Heart left ventricle (tissue), 13 donors: Measurements from ENCODE around the gene ABLIM2.

Experiments used
- CTCF ChIP-seq, 12 donors: fragments of 200-600 bp; sonication (generic) in 4 of 12; IDR thresholded peaks; one replicate each; pipeline versions ENCODE4 v1.5.0 to v1.8.0; 2018 to 2022; ENCODE audit warnings: antibody characterized with exemption in 12 of 12, mild to moderate bottlenecking in 5 of 12
- POLR2A ChIP-seq, 2 donors: fragments of 450-650 bp; IDR thresholded peaks; one replicate each; pipeline ENCODE4 v1.6.1; 2017; ENCODE audit warnings: antibody characterized with exemption in 2 of 2, mild to moderate bottlenecking in 2 of 2, moderate library complexity in 2 of 2
- donor health status: ischemic (EF 13 %, LVEDD 7.1; RV severe dilation, severe dysfunction).
- donor health status: DM: no; HTN: yes; CAD: no.
- donor health status: DM: no; HTN: no; CAD: no.
- donor health status: ischemic (EF 25% LVEDD 6.9; RV normal size, moderate dysfunction).
- donor health status: ischemic (EF 25% LVEDD 5.7; RV mildly dilated, moderate dysfunction).
- donor health status: ischemic (EF 35%, LVEDD 5.7; RV mildly dilated, moderate dysfunction).
- donor health status: nonischemic (EF 11% LVEDD 7.7; RV severe dilation, severe dysfunction).
- donor health status: DM: yes; HTN: yes; CAD: no.
- donor health status: PGD.
- donor health status: ischemic (EF 29% LVEDD 5.4; RV normal size, mild dysfunction).
- donor health status: nonischemic (EF 23%, LVEDD 6.1; RV moderate dilation, normal function).

DNA sequence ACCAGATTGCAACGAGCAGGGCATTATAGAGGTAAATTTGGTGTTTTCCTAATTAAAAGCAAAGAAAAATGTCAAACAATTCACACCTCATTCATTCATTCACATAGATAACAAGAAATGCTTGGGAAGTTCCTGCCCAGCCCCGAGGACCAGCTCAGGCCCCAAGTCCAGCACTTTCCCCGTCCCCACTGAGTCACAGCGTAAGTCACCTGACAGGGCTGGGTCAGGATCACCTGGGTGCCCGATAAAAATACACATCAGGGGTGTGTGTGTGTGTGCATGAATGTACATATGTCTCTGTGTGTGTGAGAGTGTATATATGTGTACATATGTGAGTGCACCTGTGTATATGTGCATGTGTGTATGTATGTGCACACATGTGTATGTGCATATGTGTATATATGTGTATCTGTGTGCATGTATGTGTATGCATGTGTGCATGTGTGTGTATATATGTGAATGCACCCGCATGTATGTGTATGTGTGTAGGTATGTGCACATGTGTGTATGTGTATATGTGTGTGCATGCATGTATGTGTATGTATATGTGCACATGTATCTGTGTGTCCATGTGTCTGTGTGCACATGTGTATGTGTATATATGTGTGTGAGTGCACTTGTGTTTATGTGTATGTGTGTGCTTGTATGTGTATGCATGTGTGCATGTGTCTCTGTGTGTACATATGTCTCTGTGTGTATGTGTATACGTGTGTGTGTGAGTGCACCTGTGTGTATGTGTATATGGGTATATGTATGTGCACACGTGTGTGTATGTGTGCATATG, 21.9 kb upstream of the ABLIM2 start:
- TF ChIP-seq CTCF (IDR thresholded peaks at IDR 0.05) (no peak), POLR2A (IDR thresholded peaks at IDR 0.05) (no peak)
